Stimulated activated naive CD8-positive, alpha-beta T cell treated with anti-CD3 and anti-CD28 coated beads, Interleukin-15, amount 100 ng/mL, for 72 hours (primary cell): ENCODE results near the gene AHCYL2.
"Not testable (repeated sequence)": the region's sequence is repeated elsewhere in the genome, so short reads cannot be mapped to it uniquely, and the experiment has no call there.

Experiments
- ATAC-seq: fragments of 150-1000 bp; cut with Tn5 transposase; 2 replicates; pipeline ENCODE4 v1.10.0; 2021; ENCODE audit warnings: mild to moderate bottlenecking, moderate library complexity
- DNase-seq, 2 donors: peaks; one replicate each; pipeline ENCODE4 v3.0.0; 2021 to 2022
- H3K27ac Mint-ChIP-seq, 2 donors: one replicate each; pipeline ENCODE4 v1.8.0; 2022; ENCODE audit warnings: mild to moderate bottlenecking in 2 of 2, mixed read lengths in 2 of 2, moderate library complexity in 2 of 2
- H3K27me3 Mint-ChIP-seq: one replicate; pipeline ENCODE4 v1.8.0; 2022; ENCODE audit warnings: mixed read lengths
- H3K4me1 Mint-ChIP-seq: one replicate; pipeline ENCODE4 v1.8.0; 2022; ENCODE audit warnings: mild to moderate bottlenecking, mixed read lengths
- H3K4me3 Mint-ChIP-seq, 2 donors: one replicate each; pipeline ENCODE4 v1.8.0; 2022; ENCODE audit warnings: mild to moderate bottlenecking in 2 of 2, mixed read lengths in 2 of 2, moderate library complexity in 1 of 2
- H3K9me3 Mint-ChIP-seq, 2 donors: one replicate each; pipeline ENCODE4 v1.8.0; 2022; ENCODE audit warnings: mixed read lengths in 2 of 2

Gene AHCYL2

DNA sequence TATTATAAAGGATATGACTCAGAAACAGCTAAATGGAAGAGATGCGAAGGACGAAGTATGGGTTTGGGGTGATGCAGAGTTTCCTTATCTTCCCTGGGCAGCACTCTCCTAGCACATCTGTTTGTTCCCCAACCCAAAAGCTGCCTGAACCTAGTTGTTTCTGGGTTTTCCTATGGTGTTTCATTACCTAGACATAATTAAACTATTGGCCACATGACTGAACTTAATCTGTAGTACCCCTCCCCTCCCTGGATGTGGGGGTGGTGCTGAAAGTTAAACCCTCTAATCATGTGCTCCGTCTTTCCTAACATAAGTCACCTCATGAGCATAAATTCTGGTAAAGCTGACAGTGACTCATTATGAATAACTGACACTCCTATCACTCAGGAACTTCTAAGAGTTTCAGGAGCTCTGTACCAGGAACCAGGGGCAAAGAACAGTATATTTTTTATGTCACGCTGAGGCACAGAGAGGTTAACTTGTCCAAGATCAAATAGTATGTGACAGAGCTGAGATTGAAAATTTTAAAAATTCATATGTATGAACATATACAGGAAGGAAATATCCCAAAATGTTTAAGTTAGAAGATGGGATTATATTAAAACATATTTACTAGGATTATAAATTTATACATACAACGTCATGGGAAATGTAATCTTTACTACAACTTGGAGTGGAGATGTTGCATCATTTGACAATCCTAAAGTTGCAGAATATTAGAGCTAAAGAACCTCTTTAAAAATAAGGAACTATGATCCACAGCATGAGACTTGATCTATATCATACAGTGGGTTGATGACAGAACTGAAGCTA is 214.2 kb downstream of the AHCYL2 start:
- H3K9me3 Mint-ChIP-seq: no peaks in the 10 kb centered on the region
- H3K27ac Mint-ChIP-seq: peak overlapping the region; percentile 79 to 91

DNA sequence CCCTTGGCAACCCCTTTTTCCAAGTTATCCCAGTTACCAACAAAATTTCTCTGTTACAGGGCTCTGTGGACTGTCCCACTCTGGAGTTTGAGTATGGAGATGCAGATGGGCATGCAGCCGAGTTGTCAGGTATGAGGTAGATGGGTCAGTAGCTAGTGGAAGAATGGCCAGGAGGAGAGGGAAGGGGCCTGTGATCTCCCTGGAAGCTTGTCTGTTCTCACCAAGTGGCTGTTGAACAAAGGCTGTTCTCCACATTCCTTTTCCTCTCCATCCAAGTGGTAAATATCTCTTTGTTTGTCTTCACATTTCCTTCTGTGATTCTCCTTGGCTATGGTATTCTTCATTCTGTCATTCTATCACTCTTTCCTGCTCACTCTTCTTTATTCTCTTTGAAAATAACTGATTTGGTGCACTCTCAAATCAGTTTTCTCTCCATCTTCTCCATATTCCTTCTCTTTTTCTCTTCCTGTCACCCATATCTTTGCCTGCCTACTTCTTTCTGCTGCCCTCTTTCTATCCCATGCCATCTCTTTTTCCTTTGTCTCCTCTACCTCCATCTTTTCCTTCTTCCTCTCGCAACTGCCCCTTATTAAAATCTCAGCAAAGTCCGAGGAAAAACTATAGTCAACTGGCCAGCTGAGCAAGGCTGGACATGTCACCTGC is 215.3 kb downstream of the AHCYL2 start:
- peaks cover 17% of the 10 kb centered on the region for H3K27me3 Mint-ChIP-seq
- H3K9me3 Mint-ChIP-seq: no peaks in the 10 kb centered on the region
- DNase-seq: no peak
- H3K4me3 Mint-ChIP-seq: peak overlapping the region in 1 of 2 donors; percentile 62
- peaks cover 40% of the 10 kb centered on the region for H3K4me1 Mint-ChIP-seq
- peak overlapping the region in 1 of 2 donors; percentile 8 for H3K27ac Mint-ChIP-seq
- no peak for ATAC-seq

More for the DNA sequence above, 214.2 kb downstream of the AHCYL2 start:
- peak; percentile 68 for ATAC-seq
- DNase-seq: peak in 1 of 2 donors; percentile 58
- peaks cover 22% of the 10 kb centered on the region for H3K27me3 Mint-ChIP-seq
- H3K4me1 Mint-ChIP-seq: peaks cover 45% of the 10 kb centered on the region
- H3K4me3 Mint-ChIP-seq: peak overlapping the region; percentile 69 to 79

DNA sequence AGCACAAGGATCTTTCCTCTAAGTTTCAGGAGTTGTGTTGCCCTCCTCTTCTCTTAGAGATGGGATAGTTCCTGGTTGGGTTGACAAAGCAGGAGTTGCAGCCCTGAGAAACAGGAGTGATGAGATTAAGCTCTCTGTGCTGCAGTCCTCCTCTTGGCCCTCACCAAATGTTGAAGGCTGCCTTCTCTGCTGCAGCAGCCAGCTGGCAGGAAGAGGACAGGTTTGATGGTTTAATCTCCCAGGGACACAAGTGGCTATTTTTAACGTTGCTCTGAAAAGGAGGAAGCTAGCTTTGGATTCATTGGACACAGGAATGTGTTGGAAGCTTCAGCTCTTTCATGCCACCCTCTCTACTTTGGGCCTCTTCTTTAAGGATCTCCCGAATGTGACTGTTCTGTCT is 218.8 kb downstream of the AHCYL2 start:
- ATAC-seq: no peak

DNA sequence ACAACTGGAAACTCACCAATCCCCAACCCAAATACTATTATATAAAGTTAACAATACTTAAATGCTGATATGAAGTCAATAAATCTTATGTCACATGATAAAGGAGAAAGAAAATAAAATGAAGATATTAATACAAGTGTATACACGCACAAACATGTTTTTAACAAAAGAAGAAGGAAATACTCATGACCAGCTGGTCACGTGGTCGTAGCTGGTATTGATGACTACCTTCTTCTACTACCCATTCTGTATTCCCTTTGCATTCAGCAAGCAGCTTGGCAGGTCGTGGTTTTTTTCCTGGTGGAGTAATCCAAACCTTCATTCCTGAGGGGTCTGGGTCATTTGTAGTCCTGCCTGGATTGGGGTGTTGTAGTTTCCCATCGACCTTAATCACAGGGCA is 219.9 kb downstream of the AHCYL2 start:
- H3K4me1 Mint-ChIP-seq, H3K27me3 Mint-ChIP-seq, ATAC-seq, H3K27ac Mint-ChIP-seq, H3K4me3 Mint-ChIP-seq, DNase-seq: not testable (repeated sequence)
- H3K9me3 Mint-ChIP-seq: peaks cover 12 to 18% of the 10 kb centered on the region in 2 donors

More for the DNA sequence above, 218.8 kb downstream of the AHCYL2 start:
- no peak for DNase-seq
- peaks cover 5 to 10% of the 10 kb centered on the region in 2 donors for H3K9me3 Mint-ChIP-seq
- no peaks in the 10 kb centered on the region for H3K27me3 Mint-ChIP-seq
- no peak overlapping the region for H3K4me3 Mint-ChIP-seq
- H3K4me1 Mint-ChIP-seq: peaks cover 20% of the 10 kb centered on the region
- H3K27ac Mint-ChIP-seq: no peak overlapping the region

DNA sequence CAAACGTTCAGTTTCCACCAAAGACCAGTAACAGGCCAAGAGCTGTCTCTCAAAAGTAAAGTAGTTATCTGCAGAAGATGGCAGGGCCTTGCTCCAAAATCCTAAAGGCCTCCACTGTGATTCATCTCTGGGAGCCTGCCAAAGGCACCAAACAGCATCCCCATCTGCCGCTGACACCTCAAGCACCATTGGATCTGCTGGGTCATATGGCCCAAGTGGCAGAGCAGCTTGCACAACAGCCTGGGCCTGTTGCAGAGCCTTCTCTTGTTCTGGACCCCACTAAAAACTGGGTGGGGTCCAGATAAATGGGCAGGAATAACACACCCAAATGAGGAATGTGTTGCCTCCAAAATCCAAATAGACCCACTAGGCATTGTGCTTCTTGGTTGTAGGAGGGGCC is 222.1 kb downstream of the AHCYL2 start:
- not testable (repeated sequence) for DNase-seq, H3K27ac Mint-ChIP-seq, H3K4me3 Mint-ChIP-seq, ATAC-seq, H3K27me3 Mint-ChIP-seq, H3K4me1 Mint-ChIP-seq
- H3K9me3 Mint-ChIP-seq: peaks cover 12 to 18% of the 10 kb centered on the region in 2 donors

DNA sequence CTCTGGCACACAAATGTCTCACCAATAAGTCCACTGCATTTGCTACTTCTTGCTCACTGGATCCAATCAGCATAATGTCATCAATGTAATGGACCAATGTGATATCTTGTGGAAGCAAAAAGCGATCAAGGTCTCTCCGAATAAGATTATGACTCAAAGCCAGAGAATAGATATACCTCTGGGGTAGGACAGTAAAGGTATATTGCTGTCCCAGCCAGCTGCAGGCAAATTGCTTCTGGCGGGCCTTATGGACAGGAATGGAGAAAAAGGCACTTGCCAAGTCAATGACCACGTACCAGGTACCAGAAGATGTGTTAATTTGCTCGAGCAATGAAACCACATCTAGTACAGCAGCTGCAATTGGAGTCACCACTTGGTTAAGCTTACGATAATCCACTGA is 222.6 kb downstream of the AHCYL2 start:
- not testable (repeated sequence) for H3K27me3 Mint-ChIP-seq, ATAC-seq, H3K4me3 Mint-ChIP-seq, H3K27ac Mint-ChIP-seq, H3K4me1 Mint-ChIP-seq, DNase-seq
- peaks cover 12 to 18% of the 10 kb centered on the region in 2 donors for H3K9me3 Mint-ChIP-seq

DNA sequence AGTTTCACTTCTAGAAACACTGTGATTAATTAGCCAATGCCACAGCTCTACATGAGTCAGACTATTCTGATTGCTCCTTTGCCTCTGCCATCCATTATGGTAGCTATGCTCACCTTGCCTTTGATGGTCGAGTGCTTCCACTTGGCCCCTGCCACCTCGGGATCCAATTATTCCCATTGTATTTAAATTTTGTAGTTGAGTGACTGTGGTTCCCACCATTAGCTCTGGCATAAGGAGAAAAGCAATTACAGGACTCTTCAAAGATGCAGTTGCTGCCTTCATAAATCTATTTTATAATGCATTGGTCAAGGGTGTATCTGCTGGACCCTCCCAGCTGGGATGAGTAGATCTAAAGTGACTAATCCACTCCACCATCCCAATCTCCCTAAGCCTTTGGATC is 223.8 kb downstream of the AHCYL2 start:
- not testable (repeated sequence) for ATAC-seq, H3K27me3 Mint-ChIP-seq, H3K4me3 Mint-ChIP-seq, H3K27ac Mint-ChIP-seq, DNase-seq, H3K4me1 Mint-ChIP-seq
- peaks cover 12 to 18% of the 10 kb centered on the region in 2 donors for H3K9me3 Mint-ChIP-seq

DNA sequence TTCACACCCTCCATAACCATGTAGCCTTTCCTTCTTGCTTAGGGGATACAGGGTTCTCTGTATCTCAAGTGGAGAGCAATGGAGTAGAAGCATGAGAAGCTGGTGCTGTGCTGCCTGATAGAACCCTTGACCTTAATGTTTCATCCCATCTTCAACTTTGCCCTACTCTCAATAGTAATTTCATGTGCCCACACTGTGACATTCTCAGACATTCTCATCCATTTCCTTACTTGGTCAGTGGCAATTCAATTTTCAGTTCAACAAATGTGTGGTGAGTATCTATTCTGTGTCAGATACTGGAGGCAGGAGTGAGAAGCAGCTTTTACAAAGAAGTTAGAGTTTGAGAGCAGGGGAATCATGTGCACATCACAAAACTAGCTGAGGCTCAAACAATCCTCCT is 225.5 kb downstream of the AHCYL2 start:
- no peak for DNase-seq
- peaks cover 12 to 18% of the 10 kb centered on the region in 2 donors for H3K9me3 Mint-ChIP-seq
- no peaks in the 10 kb centered on the region for H3K4me1 Mint-ChIP-seq
- H3K27me3 Mint-ChIP-seq: no peaks in the 10 kb centered on the region
- no peak overlapping the region for H3K4me3 Mint-ChIP-seq
- H3K27ac Mint-ChIP-seq: no peak overlapping the region
- no peak for ATAC-seq

DNA sequence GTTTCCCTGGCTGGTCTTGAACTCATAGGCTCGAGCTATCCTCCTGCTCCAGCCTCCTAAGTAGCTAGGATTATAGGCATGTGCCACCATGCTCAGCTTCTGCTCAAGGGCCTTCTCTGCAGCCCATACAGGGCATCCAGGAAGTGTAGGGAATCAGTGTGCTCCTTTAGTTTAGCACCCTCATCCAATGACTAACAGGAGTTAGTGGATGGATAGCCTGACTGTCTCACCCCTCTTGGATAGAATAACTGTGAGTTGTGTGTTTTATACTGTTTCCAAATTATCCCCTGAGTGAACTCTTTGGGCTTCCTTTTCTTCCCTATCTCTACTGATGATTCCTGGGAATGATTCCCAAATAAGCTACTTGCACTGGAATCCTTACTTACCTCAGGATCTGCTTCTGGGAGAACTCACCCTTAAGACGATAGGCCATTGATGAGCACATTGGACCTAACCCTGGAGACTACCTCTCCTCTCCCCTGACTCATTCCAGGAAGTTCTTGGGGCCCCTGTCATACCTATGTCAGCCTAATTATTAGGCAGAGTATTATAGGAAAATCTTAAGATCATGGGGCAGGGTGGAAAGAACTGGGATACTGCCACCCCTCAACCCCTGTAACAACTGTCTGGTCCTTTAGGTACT is 227.9 kb downstream of the AHCYL2 start:
- Mint-ChIP-seq H3K4me3 (no peak overlapping the region), H3K27ac (no peak overlapping the region), H3K9me3 (peaks cover 8 to 10% of the 10 kb centered on the region in 2 donors), H3K4me1 (no peaks in the 10 kb centered on the region), H3K27me3 (no peaks in the 10 kb centered on the region)
- ATAC-seq (no peak), DNase-seq (no peak)

DNA sequence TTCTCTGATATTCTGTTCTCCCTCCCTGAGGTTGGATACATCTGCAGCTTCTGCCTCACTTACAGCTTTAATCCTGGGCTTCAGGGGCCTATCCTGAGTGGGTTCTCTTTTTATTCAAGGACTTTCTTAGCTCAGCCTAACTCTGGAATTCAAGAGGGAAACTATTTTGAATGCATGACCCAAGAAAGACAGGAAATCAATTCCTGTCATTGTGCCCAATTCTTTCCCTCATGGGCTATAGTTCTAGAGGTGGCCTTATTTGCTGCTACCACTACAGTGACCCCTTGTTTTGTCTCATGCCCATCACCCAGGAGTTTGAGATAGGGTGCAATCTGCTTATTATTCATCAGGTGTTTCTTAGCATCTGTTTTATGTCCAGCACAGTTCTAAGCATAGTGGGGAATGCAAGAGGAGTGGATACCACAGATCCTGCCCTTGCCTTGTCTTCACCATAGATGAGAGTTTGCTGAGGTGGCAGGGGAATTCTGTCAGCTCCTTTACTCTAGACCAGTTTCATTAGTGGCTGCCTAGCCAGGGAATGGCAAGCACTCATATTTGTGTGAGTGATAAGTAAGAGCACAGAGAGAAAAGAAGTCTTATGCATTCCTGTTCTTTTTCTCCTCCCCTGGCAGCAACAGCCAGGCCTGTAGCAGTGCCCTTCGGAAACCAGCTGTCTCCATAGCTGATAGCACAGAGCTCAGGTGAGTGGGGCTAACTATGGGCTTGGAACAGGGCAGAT is 228.8 kb downstream of the AHCYL2 start:
- Mint-ChIP-seq H3K27me3 (no peaks in the 10 kb centered on the region), H3K4me1 (no peaks in the 10 kb centered on the region), H3K9me3 (peaks cover 6 to 8% of the 10 kb centered on the region in 2 donors), H3K4me3 (no peak overlapping the region), H3K27ac (no peak overlapping the region)
- DNase-seq (no peak), ATAC-seq (no peak)

DNA sequence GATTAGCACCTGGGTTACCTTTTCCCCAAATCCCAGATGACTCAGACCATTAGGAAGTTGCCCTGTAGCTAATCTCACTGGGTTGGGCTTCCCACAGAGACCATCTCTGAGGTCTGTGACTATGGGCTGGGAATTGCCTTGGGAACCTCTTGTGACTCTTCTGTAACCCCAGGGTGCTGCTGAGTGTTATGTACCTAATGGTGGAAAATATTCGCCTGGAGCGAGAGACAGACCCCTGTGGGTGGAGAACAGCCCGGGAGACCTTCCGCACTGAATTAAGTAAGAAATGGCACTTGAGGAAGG is 229.4 kb downstream of the AHCYL2 start:
- Mint-ChIP-seq H3K9me3 (peaks cover under 1 to 2% of the 10 kb centered on the region in 2 donors), H3K27me3 (no peaks in the 10 kb centered on the region), H3K27ac (no peak overlapping the region), H3K4me1 (no peaks in the 10 kb centered on the region), H3K4me3 (no peak overlapping the region)
- DNase-seq: no peak
- ATAC-seq: no peak

DNA sequence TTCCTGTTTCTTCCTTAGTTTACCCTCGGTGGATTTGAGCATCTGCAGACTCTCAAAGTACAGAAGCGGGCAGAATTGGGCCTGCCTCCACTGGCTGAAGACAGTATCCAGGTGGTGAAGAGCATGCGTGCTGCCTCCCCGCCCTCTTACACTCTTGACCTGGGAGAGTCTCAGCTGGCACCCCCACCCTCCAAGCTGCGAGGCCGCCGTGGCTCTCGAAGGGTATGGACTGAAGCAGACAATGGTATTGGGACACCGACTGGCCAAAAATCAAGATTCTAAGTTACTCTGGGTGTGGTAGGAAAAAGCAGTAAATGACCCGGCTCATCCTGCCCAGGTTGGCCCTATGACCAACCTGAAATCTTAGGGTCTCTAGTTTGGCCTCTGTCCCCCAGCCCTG is 231.6 kb downstream of the AHCYL2 start:
- DNase-seq (no peak), ATAC-seq (no peak)
- Mint-ChIP-seq H3K27me3 (no peaks in the 10 kb centered on the region), H3K4me3 (no peak overlapping the region), H3K9me3 (no peaks in the 10 kb centered on the region), H3K4me1 (no peaks in the 10 kb centered on the region), H3K27ac (no peak overlapping the region)

DNA sequence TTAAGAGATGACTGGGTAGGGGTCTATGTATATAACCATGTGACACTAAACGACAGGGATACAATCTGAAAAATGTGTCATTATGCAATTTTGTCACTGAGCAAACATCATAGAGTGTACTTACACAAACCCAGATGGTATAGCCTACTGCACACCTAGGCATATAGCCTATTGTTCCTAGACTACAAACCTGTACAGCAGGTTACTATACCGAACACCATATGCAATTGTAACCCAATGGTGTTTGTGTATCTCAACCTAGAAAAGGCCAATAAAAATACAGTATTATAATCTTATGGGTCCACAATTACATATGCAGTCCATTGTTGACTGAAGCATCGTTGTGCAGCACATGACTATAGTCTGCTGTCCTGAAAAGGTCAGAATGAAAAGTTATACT is 232.3 kb downstream of the AHCYL2 start:
- no peak for DNase-seq
- no peak for ATAC-seq
- no peak overlapping the region for H3K27ac Mint-ChIP-seq
- H3K27me3 Mint-ChIP-seq: no peaks in the 10 kb centered on the region
- H3K4me3 Mint-ChIP-seq: no peak overlapping the region
- no peaks in the 10 kb centered on the region for H3K4me1 Mint-ChIP-seq
- H3K9me3 Mint-ChIP-seq: no peaks in the 10 kb centered on the region

DNA sequence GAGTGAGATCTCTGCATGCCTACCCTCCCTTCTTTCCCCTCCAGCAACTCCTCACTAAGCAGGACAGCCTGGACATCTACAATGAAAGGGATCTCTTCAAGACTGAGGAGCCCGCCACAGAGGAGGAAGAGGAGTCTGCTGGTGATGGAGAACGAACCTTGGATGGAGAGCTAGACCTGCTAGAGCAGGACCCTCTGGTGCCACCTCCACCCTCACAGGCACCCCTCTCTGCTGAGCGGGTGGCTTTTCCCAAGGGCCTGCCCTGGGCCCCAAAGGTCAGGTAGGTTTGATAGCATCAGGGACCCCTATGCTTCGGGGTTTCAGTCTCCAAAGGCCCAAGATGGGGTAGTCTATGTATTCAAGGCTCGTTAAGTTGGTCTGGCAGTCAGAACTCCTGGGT is 233.3 kb downstream of the AHCYL2 start:
- Mint-ChIP-seq H3K27ac (no peak overlapping the region), H3K9me3 (no peaks in the 10 kb centered on the region), H3K4me1 (no peaks in the 10 kb centered on the region), H3K4me3 (no peak overlapping the region), H3K27me3 (no peaks in the 10 kb centered on the region)
- DNase-seq (no peak), ATAC-seq (no peak)

DNA sequence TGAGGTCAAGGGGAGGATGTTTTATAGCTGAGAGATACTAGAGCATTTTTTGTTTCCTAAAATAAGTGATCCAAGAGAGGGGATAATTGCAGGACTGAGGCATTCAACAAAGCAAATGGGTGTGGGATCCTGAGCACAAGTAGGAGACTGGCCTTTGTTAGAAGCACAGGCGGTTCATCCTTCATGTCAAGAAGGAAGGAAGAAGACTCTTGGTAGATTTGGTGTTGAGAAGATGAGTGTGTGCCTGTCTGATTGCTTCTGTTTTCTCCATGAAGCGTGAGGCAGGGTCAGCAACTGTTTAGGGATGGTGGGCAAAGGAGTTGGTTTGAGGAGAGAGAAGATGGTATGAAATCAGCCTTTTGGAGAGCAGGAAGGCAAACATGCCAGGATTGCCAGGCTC is 237.0 kb downstream of the AHCYL2 start:
- no peak for DNase-seq
- Mint-ChIP-seq H3K4me1 (no peaks in the 10 kb centered on the region), H3K9me3 (no peaks in the 10 kb centered on the region), H3K27me3 (no peaks in the 10 kb centered on the region), H3K4me3 (no peak overlapping the region), H3K27ac (no peak overlapping the region)
- no peak for ATAC-seq
